Ovary (tissue), 3 donors: ENCODE measurements around the gene GTF2A1.

Experiments
- CTCF ChIP-seq, 3 donors: fragments of 450-650 bp in 2 of 3; fragments of 200-600 bp in 1 of 3; IDR thresholded peaks; one replicate each; pipeline versions ENCODE4 v1.5.1 to v1.8.0; 2016 to 2022; ENCODE audit warnings: antibody characterized with exemption in 3 of 3, mild to moderate bottlenecking in 1 of 3
- EP300 ChIP-seq: sonication (generic); formaldehyde crosslinking; IDR thresholded peaks from one replicate; pipeline ENCODE4 v1.6.1; 2017; ENCODE audit warnings: antibody characterized with exemption
- POLR2A ChIP-seq: fragments of 450-650 bp; IDR thresholded peaks from one replicate; pipeline ENCODE4 v1.6.1; 2017; ENCODE audit warnings: antibody characterized with exemption, mild to moderate bottlenecking, moderate library complexity
- donor health status: DM: no; HTN: no; CAD: no.

- TF ChIP-seq POLR2A, result no peak
- no peak for TF ChIP-seq CTCF (IDR thresholded peaks at IDR 0.05)
- TF ChIP-seq EP300, result no peak
These were observed 40.4 kb upstream of the GTF2A1 start for GRCh38 chr14:81261176-81261575.
